GM10248 (cell line): ENCODE data around the gene PRKCQ.

Experiments used
- CTCF ChIA-PET: fragments of 300-600 bp; sonication (Branson Sonifier 250); formaldehyde crosslinking; extraction: SDS; loops from one replicate; lab custom pipeline; 2021; ENCODE audit warnings: antibody characterized with exemption; lab: Yijun Ruan, JAX
- POLR2A ChIA-PET: fragments of 350-650 bp; sonication (Branson Sonifier 250); formaldehyde crosslinking; extraction: SDS; loops from one replicate; lab custom pipeline; 2020; ENCODE audit warnings: antibody characterized with exemption; lab: Yijun Ruan, JAX
- DNase-seq: peaks from one replicate; pipeline ENCODE4 v3.0.0; 2012; ENCODE audit errors: extremely low spot score
- CTCF ChIP-seq: IDR thresholded peaks from 2 replicates; pipeline ENCODE4 v1.5.1; 2012; ENCODE audit warnings: mild to moderate bottlenecking, low read depth; ENCODE audit errors: extremely low read depth, missing control alignments, control extremely low read depth

Gene PRKCQ

GRCh38 chr10:6406220-6407033 is 173.6 kb downstream of the PRKCQ start:
- CTCF ChIA-PET = interaction anchor here (0.7 to 3.1 kb wide), 21 partner anchors 9 to 320 kb away, joined by 3 to 21 read pairs (median 5); partner anchors contain the start of gene PFKFB3
- POLR2A ChIA-PET = interaction anchor here (0.7 to 1.9 kb wide), 2 partner anchors 107 to 204 kb away, joined by 3 to 8 read pairs; partner anchors contain the start of gene PFKFB3
- DNase-seq = peak; percentile 43
- peak; percentile 41 for TF ChIP-seq CTCF

- no peak for DNase-seq
- ChIA-PET POLR2A (interaction anchor here (1.9 kb wide), 1 partner anchor 203 kb away, joined by 8 read pairs; the partner anchor contains the start of gene PFKFB3), CTCF (interaction anchor here (0.7 to 3.1 kb wide), 20 partner anchors 8 to 319 kb away, joined by 3 to 21 read pairs (median 5); partner anchors contain the start of gene PFKFB3)
- TF ChIP-seq CTCF = no peak
Observed at GRCh38 chr10:6405713-6406112, 174.4 kb downstream of the PRKCQ start.

GRCh38 chr10:6404127-6405072 is 175.7 kb downstream of the PRKCQ start:
- DNase-seq = no peak
- POLR2A ChIA-PET = no interaction called here
- TF ChIP-seq CTCF = no peak
- CTCF ChIA-PET = interaction anchor here (1.7 to 3.1 kb wide), 5 partner anchors 9 to 318 kb away, joined by 8 to 21 read pairs (median 14); partner anchors contain the start of gene PFKFB3

- CTCF ChIA-PET = interaction anchor here (1.4 to 6.2 kb wide), 23 partner anchors 11 to 1588 kb away, joined by 4 to 136 read pairs (median 13); partner anchors contain the start of gene PFKFB3
- no peak for TF ChIP-seq CTCF
- DNase-seq = no peak
- POLR2A ChIA-PET = interaction anchor here (3.3 kb wide), 1 partner anchor 200 kb away, joined by 42 read pairs; the partner anchor contains the start of gene PFKFB3
Observed at GRCh38 chr10:6402960-6403359, 177.1 kb downstream of the PRKCQ start.

DNA sequence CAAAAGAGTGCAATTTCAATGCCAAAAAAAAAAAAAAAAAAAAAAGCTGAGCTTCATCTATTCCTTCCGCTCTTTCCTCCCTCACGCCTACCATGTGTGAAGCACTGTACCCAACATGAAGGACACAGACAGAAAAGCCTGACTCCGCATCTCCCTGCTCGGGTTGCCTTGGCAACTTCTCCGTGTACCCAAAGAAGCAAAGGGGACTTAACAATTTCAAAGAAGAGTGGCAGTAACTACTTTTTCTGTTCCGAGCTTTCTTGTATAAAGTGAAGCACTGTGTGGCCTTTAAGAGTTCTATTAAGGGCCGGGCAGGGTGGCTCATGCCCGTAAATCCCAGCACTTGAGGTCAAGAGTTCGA is 177.7 kb downstream of the PRKCQ start:
- CTCF ChIA-PET = interaction anchor here (0.7 to 6.2 kb wide), 77 partner anchors 9 to 1588 kb away, joined by 3 to 136 read pairs (median 6); partner anchors contain the start of genes IL15RA and PFKFB3
- TF ChIP-seq CTCF = no peak
- POLR2A ChIA-PET = interaction anchor here (3.3 kb wide), 1 partner anchor 200 kb away, joined by 42 read pairs; the partner anchor contains the start of gene PFKFB3
- no peak for DNase-seq
